HCT116 (cell line): ENCODE results near the gene HIC1. TPM values are rescaled to one million over a fixed set of nuclear protein-coding genes. Genes with fewer than 3 reads are reported as not detected.

Experiments
- ATAC-seq: fragments of 200-7000 bp; cut with Tn5 transposase; 2 replicates; pipeline ENCODE4 v1.9.1; 2020; ENCODE audit warnings: mild to moderate bottlenecking, moderate library complexity
- BruUV-seq: library from RNA; stranded (reverse); fragments of 400-500 nt; replicated peaks from 2 replicates; lab custom pipeline; 2021; lab: Mats Ljungman, UMichigan
- CTCF ChIA-PET: fragments of 300-600 bp; sonication (Branson Sonifier 250); formaldehyde crosslinking; loops from one replicate; lab custom pipeline; 2021; ENCODE audit warnings: antibody characterized with exemption; lab: Charles Lee
- POLR2A ChIA-PET: fragments of 300-600, 350-600 bp; sonication (Branson Sonifier 250); formaldehyde crosslinking; loops from one replicate; lab custom pipeline; 2021; ENCODE audit warnings: antibody characterized with exemption; lab: Charles Lee
- RAD21 ChIA-PET, 2 experiments: fragments of 300-600 bp; sonication (Branson Sonifier 250); formaldehyde crosslinking; loops; one replicate each; lab custom pipeline; 2023; ENCODE audit warnings: low total read pairs in 2 of 2; ENCODE audit not compliant: uncharacterized antibody in 2 of 2, unreplicated experiment in 2 of 2, low non-redundant PET in 1 of 2; lab: Charles Lee
- DNase-seq: peaks from one replicate; pipeline ENCODE4 v3.0.0-alpha.2; 2010; ENCODE audit warnings: low read depth, low spot score
- H2AFZ ChIP-seq: fragments of 200-600 bp; shearing (Covaris generic), sonication (generic); 2 replicates; pipeline ENCODE4 v1.6.1; 2017; ENCODE audit warnings: low read depth, mixed run types, mixed read lengths, antibody characterized with exemption, low read length; ENCODE audit not compliant: poor library complexity, severe bottlenecking
- H3K27ac ChIP-seq: 2 replicates; pipeline ENCODE4 v1.5.1; 2012; ENCODE audit warnings: low read depth, low read length
- H3K27me3 ChIP-seq: fragments of 200-600 bp; sonication (generic); 2 replicates; pipeline ENCODE4 v1.6.1; 2016; ENCODE audit warnings: mixed run types, low read length, mixed read lengths; ENCODE audit not compliant: insufficient read depth
- H3K36me3 ChIP-seq, 2 experiments: fragments of 200-500 bp in 1 of 2; fragments of 200-600 bp in 1 of 2; sonication (Bioruptor generic) in 1 of 2; sonication (generic) in 1 of 2; 2 replicates each; pipeline versions ENCODE4 v1.5.1 to v1.6.1; 2014 to 2016; ENCODE audit warnings: low read length in 2 of 2, inconsistent platforms in 1 of 2, mixed read lengths in 1 of 2, mixed run types in 1 of 2; ENCODE audit not compliant: insufficient read depth in 2 of 2, control insufficient read depth in 1 of 2
- H3K4me1 ChIP-seq, 2 experiments: fragments of 200-600 bp in 1 of 2; sonication (generic) in 1 of 2; 2 replicates each; pipeline versions ENCODE4 v1.5.1 to v1.6.1; 2012 to 2017; ENCODE audit warnings: low read length in 2 of 2, inconsistent platforms in 1 of 2, mild to moderate bottlenecking in 1 of 2, mixed read lengths in 1 of 2, mixed run types in 1 of 2, moderate library complexity in 1 of 2; ENCODE audit not compliant: insufficient read depth in 2 of 2, control insufficient read depth in 1 of 2
- H3K4me2 ChIP-seq: fragments of 200-600 bp; sonication (generic); 2 replicates; pipeline ENCODE4 v1.6.1; 2017; ENCODE audit warnings: mixed run types, low read length, mixed read lengths
- H3K4me3 ChIP-seq, 2 experiments: fragments of 200-600 bp in 1 of 2; sonication (generic) in 1 of 2; replicated peaks in 1 of 2; 2 replicates each; pipeline ENCODE4 v1.5.1; 2011 to 2016; ENCODE audit warnings: low read length in 2 of 2, control low read depth in 1 of 2, low read depth in 1 of 2, mild to moderate bottlenecking in 1 of 2, mixed read lengths in 1 of 2, mixed run types in 1 of 2
- H3K79me2 ChIP-seq: fragments of 200-600 bp; sonication (generic); 2 replicates; pipeline ENCODE4 v1.6.1; 2017; ENCODE audit warnings: mild to moderate bottlenecking, mixed run types, low read length, moderate library complexity, mixed read lengths; ENCODE audit not compliant: insufficient read depth
- H3K9ac ChIP-seq: fragments of 200-600 bp; sonication (generic); 2 replicates; pipeline ENCODE4 v1.6.1; 2016; ENCODE audit warnings: low read length, mixed read lengths
- H3K9me2 ChIP-seq: fragments of 200-600 bp; sonication (generic), shearing (Covaris generic); 2 replicates; pipeline ENCODE4 v1.6.1; 2017; ENCODE audit warnings: mixed run types, mild to moderate bottlenecking, moderate library complexity; ENCODE audit not compliant: insufficient read depth
- H3K9me3 ChIP-seq, 2 experiments: fragments of 200-500 bp in 1 of 2; fragments of 200-600 bp in 1 of 2; sonication (Bioruptor generic) in 1 of 2; sonication (generic) in 1 of 2; 2 replicates each; pipeline ENCODE4 v1.6.1; 2014 to 2017; ENCODE audit warnings: low read length in 2 of 2, mixed read lengths in 2 of 2, inconsistent platforms in 1 of 2, low read depth in 1 of 2, mild to moderate bottlenecking in 1 of 2, mixed run types in 1 of 2, moderate library complexity in 1 of 2; ENCODE audit not compliant: control insufficient read depth in 1 of 2, insufficient read depth in 1 of 2
- H4K20me1 ChIP-seq: fragments of 200-600 bp; sonication (generic), shearing (Covaris generic); 2 replicates; pipeline ENCODE4 v1.6.1; 2017; ENCODE audit warnings: mixed run types, mild to moderate bottlenecking, moderate library complexity; ENCODE audit not compliant: insufficient read depth
- CBX3 ChIP-seq: IDR thresholded peaks from 2 replicates; pipeline ENCODE4 v1.6.1; 2012; ENCODE audit warnings: low read depth
- CEBPB ChIP-seq: IDR thresholded peaks from 2 replicates; pipeline ENCODE4 v1.6.1; 2012; ENCODE audit warnings: low read depth
- EGR1 ChIP-seq: IDR thresholded peaks from 2 replicates; pipeline ENCODE4 v1.6.1; 2012; ENCODE audit warnings: low read depth
- ELF1 ChIP-seq: IDR thresholded peaks from 2 replicates; pipeline ENCODE4 v1.6.1; 2012; ENCODE audit warnings: low read depth, borderline replicate concordance
- EZH2phosphoT487 ChIP-seq: fragments of 200-600 bp; IDR thresholded peaks from 2 replicates; pipeline ENCODE4 v1.6.1; 2018; ENCODE audit warnings: antibody characterized with exemption, borderline replicate concordance
- FOSL1 ChIP-seq: IDR thresholded peaks from 2 replicates; pipeline ENCODE4 v1.6.1; 2012; ENCODE audit warnings: low read depth
- JUND ChIP-seq: IDR thresholded peaks from 2 replicates; pipeline ENCODE4 v1.6.1; 2012
- POLR2AphosphoS5 ChIP-seq: IDR thresholded peaks from 2 replicates; pipeline ENCODE4 v1.6.1; 2011; ENCODE audit warnings: mild to moderate bottlenecking, low read depth, low read length, moderate library complexity
- RAD21 ChIP-seq: IDR thresholded peaks from 2 replicates; pipeline ENCODE4 v1.6.1; 2012; ENCODE audit warnings: low read depth, mild to moderate bottlenecking
- SP1 ChIP-seq: IDR thresholded peaks from 2 replicates; pipeline ENCODE4 v1.6.1; 2012; ENCODE audit warnings: low read depth
- SRF ChIP-seq: IDR thresholded peaks from 2 replicates; pipeline ENCODE4 v1.6.1; 2012; ENCODE audit warnings: low read depth
- TCF7L2 ChIP-seq: IDR thresholded peaks from 2 replicates; pipeline ENCODE4 v1.7.0; 2011; ENCODE audit warnings: borderline replicate concordance, inconsistent platforms; ENCODE audit not compliant: insufficient read depth, insufficient read length; ENCODE audit errors: extremely low read depth
- YY1 ChIP-seq: IDR thresholded peaks from 2 replicates; pipeline ENCODE4 v1.6.1; 2011; ENCODE audit warnings: low read length, low read depth, moderate library complexity, mild to moderate bottlenecking; ENCODE audit not compliant: insufficient replicate concordance; ENCODE audit errors: extremely low read depth
- ZFX ChIP-seq: fragments of 450-650 bp; IDR thresholded peaks from 2 replicates; pipeline ENCODE4 v1.6.1; 2017
- ZNF274 ChIP-seq: fragments of 200-500 bp; sonication (Bioruptor generic); IDR thresholded peaks from 2 replicates; pipeline ENCODE4 v1.6.1; 2014; ENCODE audit warnings: mild to moderate bottlenecking, low read depth, low read length, inconsistent platforms
- intact Hi-C: fragments of 100-400 bp; cut with micrococcal nuclease; formaldehyde crosslinking; loops from 2 replicates; pipeline ENCODE4 v1.10.0; 2022
- total RNA-seq: library from RNA; stranded (reverse); gene quantifications from one replicate; pipeline ENCODE4 v1.2.1, GENCODE V29; 2021; ENCODE audit not compliant: unreplicated experiment
- TF ChIP-seq, protein P1 (sequence below): IDR thresholded peaks from 2 replicates; pipeline ENCODE4 v1.6.1; 2012; ENCODE audit warnings: low read depth

The HIC1 gene
- total RNA-seq, 1 experiment from 2014 or later, result 0.64 TPM

- DNase-seq, result no peak
- no peaks in the 10 kb centered on the region for H3K9me3 ChIP-seq
- ATAC-seq, result peak; percentile 12; the same call in 1 of the 2 replicates
- RAD21 ChIA-PET, result no interaction called here
- POLR2A ChIA-PET, result no interaction called here
- CTCF ChIA-PET, result interaction anchor here (2.6 kb wide), 1 partner anchor 180 kb away, joined by 12 read pairs; no protein-coding TSS in a partner anchor
- BruUV-seq, result no TSS peak
- H2AFZ ChIP-seq, result no peak overlapping the region
- no peak overlapping the region for H3K27ac ChIP-seq
- H4K20me1 ChIP-seq, result no peaks in the 10 kb centered on the region
- H3K79me2 ChIP-seq, result no peaks in the 10 kb centered on the region
- no peaks in the 10 kb centered on the region for H3K27me3 ChIP-seq
- intact Hi-C loops, result no loop called here
- TF ChIP-seq TCF7L2 (no peak), RAD21 (no peak), YY1 (no peak), SP1 (no peak), ZFX (no peak), JUND (no peak), ELF1 (no peak), POLR2AphosphoS5 (no peak), CBX3 (no peak), SRF (no peak), EZH2phosphoT487 (no peak), CEBPB (no peak), FOSL1 (no peak), ZNF274 (no peak), EGR1 (no peak)
- TF ChIP-seq, protein P1, sequence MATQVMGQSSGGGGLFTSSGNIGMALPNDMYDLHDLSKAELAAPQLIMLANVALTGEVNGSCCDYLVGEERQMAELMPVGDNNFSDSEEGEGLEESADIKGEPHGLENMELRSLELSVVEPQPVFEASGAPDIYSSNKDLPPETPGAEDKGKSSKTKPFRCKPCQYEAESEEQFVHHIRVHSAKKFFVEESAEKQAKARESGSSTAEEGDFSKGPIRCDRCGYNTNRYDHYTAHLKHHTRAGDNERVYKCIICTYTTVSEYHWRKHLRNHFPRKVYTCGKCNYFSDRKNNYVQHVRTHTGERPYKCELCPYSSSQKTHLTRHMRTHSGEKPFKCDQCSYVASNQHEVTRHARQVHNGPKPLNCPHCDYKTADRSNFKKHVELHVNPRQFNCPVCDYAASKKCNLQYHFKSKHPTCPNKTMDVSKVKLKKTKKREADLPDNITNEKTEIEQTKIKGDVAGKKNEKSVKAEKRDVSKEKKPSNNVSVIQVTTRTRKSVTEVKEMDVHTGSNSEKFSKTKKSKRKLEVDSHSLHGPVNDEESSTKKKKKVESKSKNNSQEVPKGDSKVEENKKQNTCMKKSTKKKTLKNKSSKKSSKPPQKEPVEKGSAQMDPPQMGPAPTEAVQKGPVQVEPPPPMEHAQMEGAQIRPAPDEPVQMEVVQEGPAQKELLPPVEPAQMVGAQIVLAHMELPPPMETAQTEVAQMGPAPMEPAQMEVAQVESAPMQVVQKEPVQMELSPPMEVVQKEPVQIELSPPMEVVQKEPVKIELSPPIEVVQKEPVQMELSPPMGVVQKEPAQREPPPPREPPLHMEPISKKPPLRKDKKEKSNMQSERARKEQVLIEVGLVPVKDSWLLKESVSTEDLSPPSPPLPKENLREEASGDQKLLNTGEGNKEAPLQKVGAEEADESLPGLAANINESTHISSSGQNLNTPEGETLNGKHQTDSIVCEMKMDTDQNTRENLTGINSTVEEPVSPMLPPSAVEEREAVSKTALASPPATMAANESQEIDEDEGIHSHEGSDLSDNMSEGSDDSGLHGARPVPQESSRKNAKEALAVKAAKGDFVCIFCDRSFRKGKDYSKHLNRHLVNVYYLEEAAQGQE, result no peak
- no peaks in the 10 kb centered on the region for H3K36me3 ChIP-seq
- no peak overlapping the region for H3K4me3 ChIP-seq
- peaks cover 0 to 12% of the 10 kb centered on the region in 2 experiments; a peak in 3 of 4 replicates for H3K4me1 ChIP-seq
- H3K9ac ChIP-seq, result no peak overlapping the region
- H3K4me2 ChIP-seq, result no peak overlapping the region
- H3K9me2 ChIP-seq, result no peaks in the 10 kb centered on the region
Measured at GRCh38 chr17:2064520-2064971, 9.6 kb downstream of the HIC1 start.
